Measurements from ENCODE around the gene BHLHA15. TPM values are rescaled to one million over a fixed set of nuclear protein-coding genes. Genes with fewer than 3 reads are reported as not detected.
"Not testable (repeated sequence)": the region's sequence is repeated elsewhere in the genome, so short reads cannot be mapped to it uniquely, and the experiment has no call there.

The BHLHA15 gene
- total RNA-seq, 4 donors from 2014 or later, result 0.81 TPM; not detected in 3

DNA sequence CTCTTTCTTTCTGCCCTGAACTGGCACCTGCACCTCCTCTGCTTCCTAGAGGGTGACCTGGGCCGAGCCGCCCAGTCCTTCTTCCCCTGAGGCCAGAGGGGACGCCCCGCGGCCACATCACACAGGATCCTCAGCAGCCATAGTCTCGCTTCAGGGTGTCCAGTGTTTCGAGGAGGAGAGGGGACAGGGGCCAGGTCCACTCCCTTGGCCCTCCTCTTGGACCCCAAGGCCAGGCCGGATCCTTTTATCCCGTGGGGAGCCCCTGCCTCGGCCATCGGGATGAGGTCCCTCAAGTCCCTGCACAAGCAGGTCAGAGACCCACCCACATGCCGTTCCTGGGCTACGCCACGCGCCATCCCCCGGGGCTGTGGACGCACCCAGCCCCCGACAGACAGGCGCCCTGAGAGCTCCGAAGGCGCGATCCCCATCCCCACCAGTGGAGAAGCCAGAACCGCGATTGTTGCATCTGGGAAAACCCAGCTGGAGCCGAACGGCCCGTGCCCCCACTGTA, 3.6 kb downstream of the BHLHA15 start:
- no peak for ATAC-seq
- peaks cover 0 to 38% of the 10 kb centered on the region in 2 donors for H3K36me3 ChIP-seq
- no peak overlapping the region for H3K4me3 ChIP-seq
- no peaks in the 10 kb centered on the region for H3K9me3 ChIP-seq
- peaks cover 24% of the 10 kb centered on the region for H3K27me3 ChIP-seq
- H3K27ac ChIP-seq, result no peak overlapping the region
- TF ChIP-seq POLR2A (IDR thresholded peaks at IDR 0.05), result no peak
- no peak for TF ChIP-seq POLR2AphosphoS5 (IDR thresholded peaks at IDR 0.05)
- no peak for TF ChIP-seq EP300 (IDR thresholded peaks at IDR 0.05)
- TF ChIP-seq, protein P1, sequence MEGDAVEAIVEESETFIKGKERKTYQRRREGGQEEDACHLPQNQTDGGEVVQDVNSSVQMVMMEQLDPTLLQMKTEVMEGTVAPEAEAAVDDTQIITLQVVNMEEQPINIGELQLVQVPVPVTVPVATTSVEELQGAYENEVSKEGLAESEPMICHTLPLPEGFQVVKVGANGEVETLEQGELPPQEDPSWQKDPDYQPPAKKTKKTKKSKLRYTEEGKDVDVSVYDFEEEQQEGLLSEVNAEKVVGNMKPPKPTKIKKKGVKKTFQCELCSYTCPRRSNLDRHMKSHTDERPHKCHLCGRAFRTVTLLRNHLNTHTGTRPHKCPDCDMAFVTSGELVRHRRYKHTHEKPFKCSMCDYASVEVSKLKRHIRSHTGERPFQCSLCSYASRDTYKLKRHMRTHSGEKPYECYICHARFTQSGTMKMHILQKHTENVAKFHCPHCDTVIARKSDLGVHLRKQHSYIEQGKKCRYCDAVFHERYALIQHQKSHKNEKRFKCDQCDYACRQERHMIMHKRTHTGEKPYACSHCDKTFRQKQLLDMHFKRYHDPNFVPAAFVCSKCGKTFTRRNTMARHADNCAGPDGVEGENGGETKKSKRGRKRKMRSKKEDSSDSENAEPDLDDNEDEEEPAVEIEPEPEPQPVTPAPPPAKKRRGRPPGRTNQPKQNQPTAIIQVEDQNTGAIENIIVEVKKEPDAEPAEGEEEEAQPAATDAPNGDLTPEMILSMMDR (IDR thresholded peaks at IDR 0.05), result no peak
- WGBS, 2 donors (ENCODE audit: low coverage in 1 of 2), result 91% methylated on average over 6 of the region's 27 CpGs; no CpG with 5 or more reads in 1 of the 2 donors
- peaks cover 0 to 16% (median 3%) of the 10 kb centered on the region in 3 donors for H3K4me1 ChIP-seq

DNA sequence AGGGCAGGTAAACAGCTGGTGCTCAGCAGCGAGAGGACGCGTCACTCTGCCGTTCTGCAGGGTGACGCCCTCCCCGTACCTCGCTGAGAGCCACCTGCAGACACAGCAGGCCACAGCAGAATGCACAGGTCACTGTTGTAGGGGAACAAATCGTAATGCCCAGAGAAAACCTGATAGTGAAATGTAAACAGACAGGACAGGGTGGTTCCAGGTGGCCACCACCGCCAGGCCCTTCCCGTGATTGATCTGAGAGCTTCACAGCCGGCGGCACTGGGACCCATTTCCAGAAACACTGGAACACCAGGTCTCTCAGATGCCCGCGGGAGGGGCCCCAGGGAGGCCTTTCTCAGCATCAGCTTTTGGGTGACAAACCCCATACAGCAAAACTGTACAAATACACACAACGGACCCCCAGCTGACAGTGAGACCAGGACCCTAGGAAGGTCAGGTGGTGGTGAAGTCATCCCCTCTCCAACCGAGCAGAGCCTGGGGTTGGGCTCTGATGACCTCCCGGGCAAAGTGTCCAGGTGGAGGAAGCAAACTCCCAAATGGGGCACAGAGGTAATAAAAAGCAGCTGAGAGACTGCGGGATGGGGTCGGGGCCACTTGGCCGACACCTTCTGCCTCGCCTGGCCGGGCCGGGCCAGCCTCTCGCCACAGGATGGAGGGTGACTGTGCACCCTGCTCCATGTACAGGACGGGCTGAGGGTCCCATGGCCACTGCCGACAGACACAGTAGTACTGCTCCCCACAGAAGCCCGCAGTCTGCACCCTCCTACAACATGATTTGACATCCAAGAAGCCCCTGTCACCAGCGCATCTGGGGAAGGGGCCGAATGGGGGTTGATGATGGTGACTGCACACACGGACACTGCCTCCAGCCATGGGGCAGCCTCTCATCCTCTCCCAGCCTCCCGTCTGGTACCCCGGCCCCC, 4.6 kb downstream of the BHLHA15 start:
- TF ChIP-seq, protein P1 (IDR thresholded peaks at IDR 0.05), result no peak
- no peak for TF ChIP-seq POLR2AphosphoS5 (IDR thresholded peaks at IDR 0.05)
- TF ChIP-seq POLR2A (IDR thresholded peaks at IDR 0.05), result no peak
- no peak for TF ChIP-seq EP300 (IDR thresholded peaks at IDR 0.05)
- Histone ChIP-seq H3K27ac (no peak overlapping the region), H3K4me1 (peaks cover 0 to 10% (median 0%) of the 10 kb centered on the region in 3 donors), H3K9me3 (no peaks in the 10 kb centered on the region), H3K4me3 (no peak overlapping the region), H3K36me3 (peaks cover 0 to 48% of the 10 kb centered on the region in 2 donors), H3K27me3 (peaks cover 19% of the 10 kb centered on the region)
- no peak for ATAC-seq
- 90 to 94% methylated on average over 8 to 17 of the region's 32 CpGs for WGBS, 2 donors (ENCODE audit: low coverage in 1 of 2)

DNA sequence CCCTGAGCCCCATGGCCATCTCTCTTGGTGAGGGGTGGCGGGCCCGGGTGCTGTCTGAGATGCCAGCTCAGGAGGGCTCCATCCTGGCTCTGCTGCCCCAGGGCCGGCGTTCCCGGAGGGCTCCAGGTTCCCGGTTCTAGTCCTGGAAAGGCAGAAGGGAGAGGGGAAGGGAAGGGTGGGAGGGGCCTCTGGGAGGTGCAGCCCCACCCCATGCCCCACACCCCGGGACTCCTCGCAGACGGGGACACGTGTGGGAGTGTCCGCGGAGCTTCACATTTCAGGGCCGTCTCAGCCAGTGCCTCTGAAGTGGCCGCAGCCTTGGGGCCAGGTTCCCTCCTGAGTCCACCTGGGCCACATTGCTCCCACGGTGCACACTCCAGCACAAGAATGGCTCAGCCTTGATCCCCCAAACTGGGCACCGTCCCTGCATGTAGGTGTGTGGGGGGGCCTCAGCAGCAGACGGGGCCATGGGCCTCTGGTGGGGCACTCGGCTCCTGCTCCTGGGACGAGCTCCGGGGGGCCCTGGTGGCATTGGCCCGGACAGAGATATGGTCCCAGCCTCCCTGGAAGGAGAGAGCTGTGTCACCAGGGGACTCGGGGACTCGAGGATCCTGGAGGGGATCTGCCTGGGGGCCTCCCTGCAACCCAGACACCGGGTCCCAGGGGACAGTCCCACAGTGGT, 5.8 kb downstream of the BHLHA15 start:
- H3K4me1 ChIP-seq, result no peaks in the 10 kb centered on the region
- no peak overlapping the region for H3K4me3 ChIP-seq
- H3K27ac ChIP-seq, result no peak overlapping the region
- H3K9me3 ChIP-seq, result no peaks in the 10 kb centered on the region
- peaks cover 7% of the 10 kb centered on the region for H3K27me3 ChIP-seq
- H3K36me3 ChIP-seq, result peaks cover 0 to 61% of the 10 kb centered on the region in 2 donors
- TF ChIP-seq, protein P1 (IDR thresholded peaks at IDR 0.05), result no peak
- TF ChIP-seq POLR2A (IDR thresholded peaks at IDR 0.05) (no peak), EP300 (IDR thresholded peaks at IDR 0.05) (no peak), POLR2AphosphoS5 (IDR thresholded peaks at IDR 0.05) (no peak)
- ATAC-seq, result no peak
- no CpG with 5 or more reads among the region's 24 CpGs for WGBS, 2 donors (ENCODE audit: low coverage in 1 of 2)

DNA sequence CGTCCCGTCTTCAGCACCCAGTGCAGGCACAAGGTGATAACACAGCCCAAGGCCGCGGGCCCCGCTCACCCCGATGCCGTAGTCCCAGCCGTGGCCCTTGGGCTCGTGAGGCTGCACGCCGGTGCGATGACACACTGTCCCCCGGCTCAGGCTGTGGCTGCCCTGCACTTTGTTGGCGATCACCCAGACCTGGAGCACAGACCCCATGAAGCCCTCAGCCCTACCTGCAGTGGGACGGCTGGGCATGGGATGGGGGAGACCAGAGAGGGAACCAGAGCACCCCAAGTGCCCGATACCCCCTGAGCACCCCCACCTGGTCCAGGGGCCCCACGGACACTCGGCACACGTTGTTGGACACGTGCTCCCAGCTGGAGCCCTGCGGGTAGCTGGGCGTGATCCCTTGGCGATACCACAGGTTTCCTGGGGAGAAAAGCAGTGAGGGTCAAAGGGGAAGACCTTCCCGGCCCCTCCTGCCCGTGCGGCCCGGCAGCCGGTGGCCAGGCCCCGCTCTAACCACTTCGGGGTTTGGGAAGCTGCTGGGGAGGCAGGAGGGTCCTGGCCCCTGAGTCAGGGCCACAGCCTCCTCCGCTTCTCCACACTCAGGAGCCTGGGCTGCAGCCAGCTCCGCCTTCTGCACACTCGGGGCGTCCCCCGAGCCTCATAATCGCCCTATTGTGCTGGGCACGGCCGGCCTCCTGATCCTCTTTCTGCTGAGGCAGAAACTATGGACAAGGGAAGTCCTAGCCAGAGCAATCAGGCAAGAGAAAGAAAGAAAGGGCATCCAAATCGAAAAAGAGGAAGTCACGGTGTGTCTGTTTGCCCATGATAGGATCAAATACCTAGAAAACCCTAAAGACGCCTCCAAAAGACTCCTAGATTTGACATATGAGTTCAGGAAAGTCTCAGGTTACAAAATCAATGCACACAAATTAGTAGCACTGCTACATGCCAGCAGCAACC, 6.7 kb downstream of the BHLHA15 start:
- 80% methylated on average over 1 of the region's 41 CpGs; no CpG with 5 or more reads in 1 of the 2 donors for WGBS, 2 donors (ENCODE audit: low coverage in 1 of 2)
- peaks cover 0 to 69% of the 10 kb centered on the region in 2 donors for H3K36me3 ChIP-seq
- H3K27ac ChIP-seq, result no peak overlapping the region
- no peaks in the 10 kb centered on the region for H3K9me3 ChIP-seq
- TF ChIP-seq EP300 (IDR thresholded peaks at IDR 0.05), result no peak
- TF ChIP-seq, protein P1 (IDR thresholded peaks at IDR 0.05), result no peak
- no peak overlapping the region for H3K4me3 ChIP-seq
- no peak for ATAC-seq
- no peaks in the 10 kb centered on the region for H3K27me3 ChIP-seq
- H3K4me1 ChIP-seq, result no peaks in the 10 kb centered on the region

DNA sequence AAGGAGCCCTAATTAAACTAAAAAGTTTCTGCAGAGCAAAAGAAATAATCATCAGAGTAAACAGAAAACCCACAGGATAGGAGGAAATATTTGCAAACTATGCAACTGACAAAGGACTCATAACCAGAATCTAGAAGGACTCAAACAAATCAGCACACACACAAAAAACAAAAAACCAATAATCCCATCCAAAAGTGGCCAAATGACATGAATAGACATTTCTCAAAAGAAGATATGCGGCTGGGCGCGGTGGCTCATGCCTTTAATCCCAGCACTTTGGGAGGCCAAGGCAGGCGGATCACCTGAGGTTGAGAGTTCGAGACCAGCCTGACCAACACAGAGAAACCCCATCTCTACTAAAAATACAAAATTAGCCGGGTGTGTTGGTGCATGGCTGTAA, 8.1 kb downstream of the BHLHA15 start:
- 94 to 97% methylated on average over 5 to 6 of the region's 6 CpGs for WGBS, 2 donors (ENCODE audit: low coverage in 1 of 2)
- not testable (repeated sequence) for H3K9me3 ChIP-seq, H3K27me3 ChIP-seq, H3K4me3 ChIP-seq, H3K27ac ChIP-seq, H3K4me1 ChIP-seq, ATAC-seq
- peaks cover 0 to 84% of the 10 kb centered on the region in 2 donors for H3K36me3 ChIP-seq

All from gastroesophageal sphincter (tissue), 4 donors.